ENCODE results near the gene CNTNAP2.

The CNTNAP2 gene

DNA sequence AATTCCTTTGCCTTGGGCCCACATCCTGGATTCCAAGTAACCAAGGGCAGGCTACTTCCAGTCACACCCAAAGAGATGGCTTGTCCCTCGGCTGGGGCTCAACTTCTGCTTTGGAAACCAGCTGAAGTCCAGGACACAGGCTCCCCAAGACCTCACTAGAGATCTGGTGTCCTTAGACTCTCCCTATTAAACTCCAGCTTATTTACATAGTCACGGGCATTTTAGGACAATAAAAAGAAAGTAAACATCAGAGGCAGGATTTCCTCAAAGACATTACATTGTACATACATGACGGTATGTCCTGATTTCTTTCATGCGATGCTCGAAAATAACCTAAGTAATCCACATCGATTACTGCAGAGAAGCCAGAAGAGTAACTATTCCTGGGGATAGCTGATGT lies 2012.4 kb downstream of the CNTNAP2 start:
- no peak for DNase-seq (ENCODE audit: low read depth, low spot score)

DNA sequence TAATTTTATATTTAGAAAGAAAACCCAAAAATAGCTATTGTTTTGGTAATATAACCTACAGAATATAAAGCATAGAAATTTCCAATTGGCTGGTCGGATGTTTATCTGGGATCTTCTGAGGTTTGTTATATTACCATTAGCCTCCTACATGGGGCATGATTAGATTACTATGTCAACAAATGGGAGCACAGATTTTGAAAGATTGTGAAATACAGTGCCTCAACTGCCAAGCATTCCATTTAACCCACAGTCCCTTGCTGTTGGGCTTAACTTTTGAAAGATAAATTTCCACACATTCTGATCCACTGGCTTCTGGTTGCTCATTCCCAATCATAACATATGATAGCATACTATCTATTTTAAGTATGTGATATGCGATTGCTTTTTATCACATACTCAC lies 2018.5 kb downstream of the CNTNAP2 start:
- DNase-seq (ENCODE audit: low read depth, low spot score) = no peak

DNA sequence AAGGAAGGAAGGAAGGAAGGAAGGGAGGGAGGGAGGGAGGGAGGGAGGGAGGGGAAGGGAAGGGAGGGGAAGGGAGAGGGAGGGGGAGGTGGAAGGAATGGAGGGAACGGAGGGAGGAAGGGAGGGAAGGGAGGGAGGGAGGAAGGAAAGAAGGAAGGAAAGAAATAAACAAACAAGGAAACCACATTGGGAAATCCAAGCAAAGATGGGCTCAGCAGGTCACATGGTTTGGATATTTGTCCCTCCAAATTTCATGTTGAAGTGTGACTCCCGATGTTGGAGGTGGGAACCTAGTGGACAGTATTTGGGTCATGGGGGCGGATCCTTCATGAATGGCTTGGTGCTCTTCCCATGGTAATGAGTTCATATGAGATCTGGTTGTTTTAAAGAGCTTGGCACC lies 2019.4 kb downstream of the CNTNAP2 start:
- DNase-seq (ENCODE audit: low read depth, low spot score) = no peak

DNA sequence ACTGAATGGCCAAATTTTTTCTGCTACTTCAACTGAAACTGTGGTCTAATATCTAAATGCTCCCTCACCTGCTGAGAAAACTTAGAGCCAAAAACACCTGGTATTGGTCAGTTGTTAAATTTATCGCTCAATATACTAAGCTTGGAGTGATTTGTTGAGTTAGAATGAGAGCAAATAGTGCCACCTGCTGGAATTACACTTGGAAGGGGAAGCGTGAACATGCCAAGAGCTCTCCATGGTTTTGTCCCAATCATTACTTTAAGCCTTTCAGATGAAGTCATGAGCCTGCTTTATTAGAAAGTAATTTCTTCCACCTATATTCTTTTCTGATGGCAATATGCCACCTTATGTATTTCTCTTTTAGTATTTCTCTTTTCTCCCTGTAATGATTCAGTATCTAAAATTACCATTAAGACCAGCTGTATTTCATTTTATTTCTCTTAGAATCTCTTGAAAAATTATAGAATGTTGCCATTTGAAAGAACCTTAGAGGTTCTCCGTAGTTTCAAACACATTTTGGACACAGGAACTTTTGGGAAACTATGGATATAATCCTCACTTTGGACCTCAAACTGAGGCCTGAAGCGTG lies 2026.2 kb downstream of the CNTNAP2 start:
- no peak for DNase-seq (ENCODE audit: low read depth, low spot score)

DNA sequence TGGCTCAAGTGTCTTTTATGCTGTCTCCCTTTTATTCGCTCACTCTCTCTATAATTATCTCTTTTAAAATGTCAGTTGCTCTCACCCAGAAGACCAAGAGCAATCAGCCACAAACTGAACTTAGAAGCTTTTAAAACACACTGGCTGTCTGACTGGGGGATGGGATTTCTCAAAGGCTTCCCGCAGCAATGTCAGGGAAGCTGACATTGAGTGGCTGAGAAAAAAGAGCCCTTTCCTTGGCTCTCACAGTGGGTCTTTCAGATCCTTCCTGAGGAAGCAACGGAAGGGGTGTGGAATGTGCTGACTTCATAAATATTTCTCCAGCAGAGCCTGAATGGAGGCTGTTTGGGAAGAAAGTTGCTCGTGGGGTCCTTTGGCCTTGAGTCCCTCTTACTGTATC lies 2028.2 kb downstream of the CNTNAP2 start:
- DNase-seq (ENCODE audit: low read depth, low spot score) = no peak

DNA sequence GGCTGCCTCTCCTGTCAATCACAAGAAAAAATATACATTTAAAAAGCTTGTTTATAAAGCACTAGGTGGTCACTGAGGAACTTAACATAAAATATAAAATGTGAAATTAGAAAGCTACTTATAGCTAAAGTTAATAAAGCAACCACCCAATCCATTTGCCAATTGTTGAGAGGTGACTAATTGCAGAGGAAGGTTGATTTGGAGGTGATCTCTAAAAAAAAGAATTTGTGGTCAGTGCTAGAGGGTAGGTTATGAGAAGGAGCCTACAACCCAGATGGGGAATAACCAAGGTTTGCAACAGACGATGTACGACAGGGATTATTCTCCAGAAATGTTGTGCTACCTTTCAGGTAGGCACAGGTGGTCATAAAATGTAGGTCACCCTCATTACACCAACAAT lies 2029.7 kb downstream of the CNTNAP2 start:
- no peak for DNase-seq (ENCODE audit: low read depth, low spot score)

DNA sequence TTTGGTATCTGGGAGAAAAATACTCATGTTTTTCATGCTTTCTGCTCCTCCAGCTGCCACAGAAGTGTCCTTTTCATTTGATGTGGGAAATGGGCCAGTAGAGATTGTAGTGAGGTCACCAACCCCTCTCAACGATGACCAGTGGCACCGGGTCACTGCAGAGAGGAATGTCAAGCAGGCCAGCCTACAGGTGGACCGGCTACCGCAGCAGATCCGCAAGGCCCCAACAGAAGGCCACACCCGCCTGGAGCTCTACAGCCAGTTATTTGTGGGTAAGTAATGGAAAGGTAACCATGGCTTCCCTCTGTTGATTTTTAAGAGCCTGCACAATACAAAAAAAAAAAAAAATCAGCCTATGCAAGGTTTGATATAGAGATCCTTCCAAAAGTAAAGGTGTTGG lies 2030.8 kb downstream of the CNTNAP2 start:
- DNase-seq (ENCODE audit: low read depth, low spot score) = no peak

DNA sequence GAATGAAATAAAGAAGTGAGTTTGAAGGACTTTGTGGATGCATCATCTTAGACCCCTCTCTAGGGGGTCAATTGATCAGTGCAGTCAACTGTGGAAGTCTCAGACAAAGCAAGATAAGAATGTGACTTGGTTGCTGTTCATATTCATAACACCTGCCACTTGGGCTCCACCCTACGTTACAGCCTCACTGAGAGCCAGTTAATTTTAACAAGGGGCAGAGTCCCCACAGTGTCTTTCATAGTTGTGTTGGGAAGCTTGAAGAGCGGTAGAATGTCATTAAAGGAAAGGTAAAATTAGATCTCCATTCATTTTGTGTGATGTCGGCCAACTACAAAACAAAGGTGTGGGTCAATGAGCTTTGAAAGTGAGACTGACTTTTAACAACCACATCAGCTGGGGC lies 2031.9 kb downstream of the CNTNAP2 start:
- no peak for DNase-seq (ENCODE audit: low read depth, low spot score)

DNA sequence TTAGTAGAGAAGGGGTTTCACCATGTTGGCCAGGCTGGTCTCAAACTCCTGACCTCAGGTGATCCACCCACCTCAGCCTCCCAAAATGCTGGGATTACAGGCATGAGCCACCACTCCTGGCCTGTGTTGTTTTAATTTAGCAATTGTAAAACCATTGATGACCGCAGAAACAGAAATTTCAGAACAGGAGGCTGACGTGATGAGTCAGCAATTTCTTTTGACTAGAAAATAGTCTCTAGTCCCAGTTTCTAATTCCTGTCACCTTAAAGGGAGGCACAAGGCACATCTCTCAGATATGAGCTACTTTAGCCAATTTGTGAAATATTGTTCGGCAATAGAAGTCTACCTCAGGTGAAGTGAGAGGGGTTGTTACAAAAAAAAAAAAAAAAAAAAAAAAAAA lies 2033.1 kb downstream of the CNTNAP2 start:
- DNase-seq (ENCODE audit: low read depth, low spot score) = no peak

DNA sequence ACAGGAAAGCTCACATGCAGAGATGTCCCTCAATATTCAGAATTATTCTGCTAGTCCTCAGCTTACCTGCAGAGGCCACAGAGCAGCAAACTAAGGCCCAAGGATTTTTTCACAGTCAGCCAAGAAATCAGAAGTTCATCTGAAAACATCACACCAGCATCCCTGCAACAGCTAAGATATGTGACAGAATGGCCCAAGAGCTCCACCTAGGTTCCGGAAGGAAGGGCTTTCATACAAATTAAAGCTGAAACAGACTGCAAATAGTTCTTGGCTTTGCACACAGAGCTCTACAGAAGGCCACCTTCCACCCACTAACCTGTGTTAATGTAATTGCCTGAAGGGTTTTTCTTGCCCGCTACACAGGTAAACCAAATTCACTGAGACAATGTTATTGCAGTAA lies 2035.2 kb downstream of the CNTNAP2 start:
- DNase-seq (ENCODE audit: low read depth, low spot score) = no peak

DNA sequence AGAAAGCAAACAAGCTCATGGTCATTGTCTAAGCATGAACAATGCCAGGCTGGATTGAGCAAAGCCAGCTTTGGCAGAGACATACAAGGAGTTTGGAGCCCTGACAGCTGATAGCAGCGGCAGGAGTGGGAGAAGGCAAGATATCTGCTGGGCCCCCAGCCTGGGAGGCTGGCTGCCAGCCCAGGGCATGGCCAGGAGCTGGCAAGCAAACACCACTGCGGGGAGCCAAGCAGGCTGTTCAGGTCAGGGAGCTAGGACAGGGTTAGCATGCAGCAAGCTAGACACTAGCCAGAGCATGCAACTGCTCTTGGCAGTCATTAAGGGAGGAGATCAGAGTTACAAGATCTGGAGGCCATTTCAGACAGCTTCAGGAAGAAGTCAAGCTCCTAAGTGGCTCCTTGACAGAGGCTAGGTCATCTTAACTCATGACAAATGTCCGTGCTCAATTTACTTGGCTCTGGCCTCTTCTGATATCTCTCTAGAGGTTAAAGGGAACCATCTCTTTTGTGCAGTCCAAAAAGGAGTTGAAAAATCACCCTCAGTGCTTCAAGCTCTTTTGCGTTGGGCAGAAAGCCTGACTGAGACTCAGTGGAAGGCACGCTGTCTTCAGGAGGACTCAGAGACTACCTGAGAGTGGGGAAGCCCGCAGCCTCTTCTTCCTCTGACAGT lies 2037.1 kb downstream of the CNTNAP2 start:
- no peak for DNase-seq (ENCODE audit: low read depth, low spot score)

DNA sequence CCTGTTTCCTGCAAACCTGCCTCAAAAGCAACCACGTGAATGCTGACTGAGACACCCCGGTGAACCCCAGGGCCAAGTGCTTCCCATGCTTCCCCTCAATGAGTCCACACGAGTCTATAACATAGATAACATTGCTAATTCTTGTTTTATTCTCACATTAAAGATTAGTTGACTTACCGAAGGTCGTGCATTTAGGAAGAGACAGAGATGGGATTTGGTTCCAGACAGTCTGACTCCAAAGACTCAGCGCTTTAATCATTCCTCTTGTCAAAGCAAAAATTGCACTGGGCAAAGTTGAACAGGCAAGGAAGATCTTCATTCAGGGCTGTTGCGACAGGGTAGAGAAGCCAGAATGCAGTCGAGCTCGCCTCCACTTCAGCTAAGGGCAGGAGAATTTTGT lies 2038.4 kb downstream of the CNTNAP2 start:
- no peak for DNase-seq (ENCODE audit: low read depth, low spot score)

DNA sequence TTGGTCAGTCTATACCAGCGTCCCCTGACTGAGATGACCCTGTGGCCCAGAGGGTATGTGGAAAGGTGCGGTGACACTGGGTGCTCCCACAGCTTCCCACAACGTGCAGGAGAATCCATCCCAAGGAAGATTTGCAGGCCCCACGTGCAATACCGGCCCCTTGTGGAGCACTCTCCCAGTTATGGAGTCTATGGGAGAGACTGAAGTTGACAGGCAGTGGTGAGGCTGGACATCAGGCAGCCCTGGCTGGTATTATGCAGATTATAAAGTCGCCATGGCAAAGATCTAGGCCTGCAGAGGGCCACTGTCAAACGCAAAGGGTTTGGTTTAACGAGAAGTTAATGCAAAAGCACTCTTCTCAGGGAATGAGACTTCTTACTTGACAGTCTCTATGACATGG lies 2039.2 kb downstream of the CNTNAP2 start:
- DNase-seq (ENCODE audit: low read depth, low spot score) = no peak

DNA sequence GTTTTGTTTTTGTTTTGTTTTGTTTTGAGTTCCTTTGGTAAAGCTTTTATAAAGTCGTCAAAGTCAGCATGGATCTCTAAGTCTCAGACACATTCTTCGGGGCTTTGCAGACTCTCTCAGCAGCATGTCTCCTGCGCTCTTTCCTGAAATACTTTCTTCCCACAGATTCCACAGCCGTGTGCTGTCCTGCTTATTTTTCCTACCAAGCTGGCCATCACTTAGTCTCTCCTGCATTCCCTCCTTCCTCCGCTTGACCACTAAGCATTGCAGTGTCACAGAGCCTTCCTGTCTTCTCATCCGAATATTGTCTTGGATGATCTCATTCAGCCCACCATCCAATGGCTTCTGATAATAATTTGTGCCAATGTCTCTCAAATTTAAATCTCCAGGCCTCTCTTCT lies 2039.6 kb downstream of the CNTNAP2 start:
- DNase-seq (ENCODE audit: low read depth, low spot score) = no peak

DNA sequence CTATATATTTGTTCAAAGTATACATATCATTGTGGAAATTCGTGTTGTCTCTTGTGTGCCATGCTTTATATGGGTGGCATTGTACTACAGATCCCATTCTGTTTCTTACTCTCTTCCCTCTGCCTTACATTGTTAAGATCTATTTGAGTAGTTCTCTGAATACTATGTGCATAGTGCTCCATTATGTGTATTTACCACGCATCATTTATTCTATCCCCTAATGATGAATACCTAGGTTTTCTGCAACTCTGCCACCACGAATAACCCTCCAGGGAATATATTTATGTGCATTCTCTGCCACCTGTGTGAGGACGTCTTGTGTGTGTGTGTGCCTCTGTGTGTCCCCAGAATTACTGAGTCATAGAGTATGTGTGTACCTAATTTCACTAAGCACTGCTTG lies 2042.7 kb downstream of the CNTNAP2 start:
- no peak for DNase-seq (ENCODE audit: low read depth, low spot score)

DNA sequence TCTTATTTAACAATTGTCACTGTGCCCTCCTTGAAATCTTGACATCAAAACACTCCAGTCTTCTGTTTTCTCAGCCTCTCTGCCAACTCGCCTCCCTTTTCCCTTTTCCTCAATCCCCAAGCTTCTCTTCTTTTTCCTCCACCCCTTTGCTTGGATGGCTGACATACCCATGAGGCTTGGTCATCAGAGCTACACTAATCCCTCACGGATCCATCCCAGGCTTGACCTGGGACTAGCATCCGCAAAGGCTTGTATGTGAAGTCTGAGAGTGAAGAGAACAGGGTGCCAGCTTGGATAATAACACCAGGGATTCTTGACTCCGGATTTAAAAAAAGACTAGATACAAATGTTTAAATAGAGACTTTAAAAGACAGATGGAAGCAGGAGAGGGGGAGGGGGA lies 2045.2 kb downstream of the CNTNAP2 start:
- DNase-seq (ENCODE audit: low read depth, low spot score) = no peak

DNA sequence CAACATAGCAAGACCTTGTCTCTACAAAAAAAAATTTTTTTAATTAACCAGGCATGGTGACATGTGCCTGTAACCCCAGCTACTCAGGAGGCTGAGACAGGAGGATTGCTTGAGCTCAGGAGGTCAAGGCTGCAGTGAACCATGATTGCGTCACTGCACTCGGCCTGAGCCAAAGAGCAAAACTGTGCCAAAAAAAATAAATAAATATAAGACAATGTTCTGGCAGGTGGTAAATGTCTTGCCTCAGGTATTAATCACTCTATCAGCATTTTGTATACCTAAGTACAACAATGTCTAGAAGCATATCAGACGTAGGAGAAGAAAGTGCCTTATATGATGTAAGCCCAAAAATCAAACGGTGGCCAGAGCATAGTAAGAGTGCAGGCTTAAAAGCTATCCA lies 2046.2 kb downstream of the CNTNAP2 start:
- DNase-seq (ENCODE audit: low read depth, low spot score) = no peak

DNA sequence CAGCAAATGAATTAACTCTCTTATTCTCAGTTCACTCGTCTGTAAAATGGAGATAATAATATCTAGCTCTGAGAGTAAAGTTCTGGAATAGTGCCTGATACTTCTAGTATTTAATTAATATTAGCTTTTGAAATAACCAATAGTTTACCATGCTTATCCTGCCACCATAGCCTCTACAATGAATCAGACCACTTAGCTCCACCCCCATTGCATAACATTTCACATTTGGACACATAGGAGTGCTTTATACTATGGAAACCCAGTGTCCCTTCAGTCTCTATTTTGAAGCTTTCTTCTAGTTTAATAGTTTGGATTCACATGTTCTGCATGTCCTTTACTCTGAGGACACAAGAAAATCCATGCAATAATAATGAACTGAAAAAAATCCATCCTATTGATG lies 2046.6 kb downstream of the CNTNAP2 start:
- DNase-seq (ENCODE audit: low read depth, low spot score) = no peak

DNA sequence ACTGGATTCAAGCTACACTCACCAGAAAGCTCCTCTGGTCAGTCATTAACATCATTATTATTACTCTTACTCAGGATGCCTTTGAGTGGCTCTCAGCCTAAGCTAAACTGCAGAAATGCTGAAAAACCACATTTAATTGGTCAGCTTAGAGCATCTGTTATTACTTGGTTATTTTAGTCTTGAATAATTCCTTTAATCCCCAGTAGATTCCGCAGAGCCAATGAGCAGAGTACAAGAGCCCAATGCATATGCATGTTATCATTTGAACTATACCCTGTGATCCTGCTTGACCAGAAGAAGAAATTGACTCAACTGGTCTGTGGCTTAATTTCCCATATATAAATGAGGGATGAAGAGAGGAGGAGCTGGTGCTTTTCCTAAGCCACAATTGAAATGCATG lies 2056.3 kb downstream of the CNTNAP2 start:
- no peak for DNase-seq (ENCODE audit: low read depth, low spot score)

DNA sequence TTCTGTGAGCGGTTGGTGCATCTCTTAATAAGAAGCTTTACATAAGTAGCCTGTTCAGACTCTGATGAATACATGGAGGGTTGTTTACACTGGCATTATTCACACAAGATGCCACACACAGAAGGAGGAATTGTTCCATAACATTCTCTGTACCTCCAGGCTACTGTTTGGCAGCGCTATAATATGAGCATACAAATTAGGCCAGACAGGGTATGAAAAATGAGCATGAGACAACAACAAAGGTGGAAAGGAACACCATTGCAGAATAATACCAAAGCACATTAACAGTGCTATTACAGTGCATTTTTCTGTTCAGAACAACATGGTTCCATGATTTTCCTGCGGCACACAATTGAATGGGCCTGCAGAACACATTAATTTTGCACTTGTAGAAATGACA lies 2056.8 kb downstream of the CNTNAP2 start:
- DNase-seq (ENCODE audit: low read depth, low spot score) = no peak

DNA sequence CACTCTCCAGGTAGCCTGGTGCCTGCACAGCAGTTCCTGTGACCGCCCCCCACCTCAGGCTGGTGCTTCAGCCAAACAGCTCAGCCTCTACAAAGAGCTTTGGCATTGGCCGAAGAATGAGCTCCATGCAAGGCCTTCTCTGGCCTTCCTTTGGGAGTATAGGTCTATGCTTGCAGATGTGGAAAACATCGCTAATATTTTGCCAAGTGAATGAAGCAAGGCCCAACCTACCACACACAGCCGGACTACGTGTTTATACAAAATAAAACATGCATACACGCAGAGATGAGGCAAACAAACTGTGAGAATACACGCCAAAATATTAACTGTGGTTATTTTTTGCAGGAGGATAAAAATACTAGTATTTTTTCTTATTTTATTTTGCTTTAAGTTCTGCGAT lies 2057.8 kb downstream of the CNTNAP2 start:
- DNase-seq (ENCODE audit: low read depth, low spot score) = no peak

DNA sequence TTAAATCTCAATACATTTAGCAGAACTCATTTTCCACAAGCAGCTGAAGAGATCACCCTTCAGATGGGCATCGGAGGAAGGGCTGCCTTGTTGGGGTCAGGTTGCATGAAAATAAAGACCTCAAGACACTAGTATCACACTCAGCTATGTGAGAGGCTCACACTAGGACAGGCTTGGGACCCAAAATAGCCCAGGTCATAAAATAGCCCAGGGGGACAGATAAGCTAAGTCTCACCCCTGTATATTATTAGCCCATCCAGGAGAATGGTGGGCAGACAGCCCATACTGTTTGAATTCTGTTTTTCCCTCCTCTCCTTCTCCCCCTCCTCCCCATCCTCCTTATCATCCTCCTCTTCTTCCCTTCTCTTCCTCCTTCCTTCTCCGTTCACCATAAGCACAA lies 2058.9 kb downstream of the CNTNAP2 start:
- no peak for DNase-seq (ENCODE audit: low read depth, low spot score)

DNA sequence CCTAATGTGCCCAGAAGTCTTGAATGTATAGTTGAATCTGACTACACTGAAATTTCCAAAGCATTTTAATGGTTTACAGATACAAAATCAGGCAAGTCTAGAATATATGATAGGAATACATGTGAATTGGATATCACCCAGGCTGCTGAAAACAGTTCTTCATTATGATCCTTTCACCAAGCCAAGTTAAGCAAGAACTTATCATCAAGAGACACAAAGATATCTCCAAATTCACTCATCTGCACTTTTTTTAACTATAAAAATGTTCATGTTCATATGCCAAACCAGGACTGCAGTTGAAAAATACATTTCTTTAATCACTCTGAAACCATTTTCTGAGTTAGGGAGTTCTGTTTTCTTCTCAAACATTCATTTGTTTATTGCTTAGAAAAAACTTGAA lies 2061.4 kb downstream of the CNTNAP2 start:
- DNase-seq (ENCODE audit: low read depth, low spot score) = no peak

DNA sequence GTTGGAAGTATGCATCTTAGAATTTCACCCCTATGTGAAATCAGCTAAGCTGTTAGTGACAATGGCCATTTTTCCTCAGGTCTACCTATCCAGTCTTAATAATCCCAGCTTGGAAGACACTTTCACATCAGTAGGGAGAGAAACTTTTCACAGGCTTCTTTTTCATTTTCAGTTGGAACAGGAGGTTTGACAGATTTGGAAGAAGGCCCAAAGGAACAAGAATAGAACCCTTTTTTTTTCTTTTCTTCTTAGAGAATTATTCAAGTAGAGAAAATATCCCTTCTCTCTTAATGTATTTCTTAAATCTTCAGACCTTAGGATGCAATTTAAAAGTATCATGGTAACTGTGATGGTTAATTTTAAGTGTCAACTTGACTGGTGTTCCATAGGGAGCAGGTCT lies 2063.5 kb downstream of the CNTNAP2 start:
- DNase-seq (ENCODE audit: low read depth, low spot score) = no peak

Data from activated CD4-positive, CD25-positive, alpha-beta regulatory T cell treated with anti-CD3 and anti-CD28 coated beads, Interleukin-2, amount 50 U/mL, for 16 hours (primary cell).